Activated T-cell treated with anti-CD3 and anti-CD28 coated beads, Interleukin-2, amount 50 U/mL, for 24 hours (primary cell): Measurements from ENCODE around the gene BCL11B.

ENCODE experiments used
- DNase-seq: peaks from one replicate; pipeline ENCODE4 v3.0.0-alpha.2; 2020
- H3K27ac Mint-ChIP-seq: 2 replicates; pipeline ENCODE4 v1.8.0; 2020; ENCODE audit warnings: mild to moderate bottlenecking, mixed read lengths
- H3K27me3 Mint-ChIP-seq: 2 replicates; pipeline ENCODE4 v1.8.0; 2020; ENCODE audit warnings: mixed read lengths
- H3K36me3 Mint-ChIP-seq: 2 replicates; pipeline ENCODE4 v1.8.0; 2020; ENCODE audit warnings: low read depth, mixed read lengths
- H3K4me1 Mint-ChIP-seq: 2 replicates; pipeline ENCODE4 v1.8.0; 2020; ENCODE audit warnings: low read depth, mixed read lengths
- H3K4me3 Mint-ChIP-seq: 2 replicates; pipeline ENCODE4 v1.8.0; 2020; ENCODE audit warnings: mild to moderate bottlenecking, moderate library complexity, mixed read lengths
- H3K9me3 Mint-ChIP-seq: 2 replicates; pipeline ENCODE4 v1.8.0; 2020; ENCODE audit warnings: mixed read lengths

The BCL11B gene

GRCh38 chr14:99182548-99183250 lies 89.3 kb downstream of the BCL11B start:
- peaks cover 97% of the 10 kb centered on the region for H3K4me1 Mint-ChIP-seq
- no peaks in the 10 kb centered on the region for H3K9me3 Mint-ChIP-seq
- H3K27ac Mint-ChIP-seq, result peak overlapping the region; percentile 95
- H3K27me3 Mint-ChIP-seq, result no peaks in the 10 kb centered on the region
- DNase-seq, result peak; percentile 49
- peaks cover 86% of the 10 kb centered on the region for H3K36me3 Mint-ChIP-seq
- H3K4me3 Mint-ChIP-seq, result no peak overlapping the region

DNA sequence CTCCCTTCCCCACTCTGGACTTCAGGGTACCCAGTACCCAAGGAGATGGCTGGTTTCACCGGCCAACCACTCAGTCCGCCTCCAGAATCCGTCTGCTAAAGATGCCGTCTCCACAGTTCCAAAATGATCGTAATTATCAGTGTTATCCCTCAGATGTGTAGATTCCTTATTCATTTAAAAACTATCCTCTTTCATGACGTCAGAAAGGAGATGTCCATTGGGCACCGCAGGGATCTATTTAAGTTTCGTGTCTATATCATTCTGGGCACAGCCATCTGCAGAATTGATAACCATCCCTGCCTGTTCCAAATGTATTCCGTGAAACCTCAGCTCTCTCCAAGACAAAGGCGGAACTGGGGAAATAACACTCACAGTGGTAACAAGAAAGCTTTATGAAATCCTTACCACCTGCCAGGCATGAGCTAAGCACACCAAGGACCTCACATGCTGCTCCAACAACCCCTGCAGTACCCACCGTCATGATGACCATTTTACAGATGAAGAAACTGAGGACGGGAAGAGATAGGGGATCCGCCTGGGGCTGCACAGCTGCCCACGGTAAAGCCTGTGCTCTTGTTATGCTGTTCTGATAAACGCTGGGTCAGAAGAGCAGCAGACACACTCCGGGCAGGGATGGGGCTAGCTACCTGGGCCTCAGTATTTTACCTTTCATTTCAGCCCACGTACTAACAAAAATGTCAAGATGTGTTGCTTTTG lies 90.0 kb downstream of the BCL11B start:
- Mint-ChIP-seq H3K9me3 (no peaks in the 10 kb centered on the region), H3K27me3 (no peaks in the 10 kb centered on the region), H3K4me3 (peak overlapping the region; percentile 56), H3K27ac (peak overlapping the region; percentile 95), H3K4me1 (peaks cover 92% of the 10 kb centered on the region), H3K36me3 (peaks cover 90% of the 10 kb centered on the region)
- DNase-seq, result peak; percentile 35

- Mint-ChIP-seq H3K36me3 (peaks cover 90% of the 10 kb centered on the region), H3K4me3 (peak overlapping the region; percentile 56), H3K4me1 (peaks cover 85% of the 10 kb centered on the region), H3K27me3 (no peaks in the 10 kb centered on the region), H3K9me3 (no peaks in the 10 kb centered on the region), H3K27ac (peak overlapping the region; percentile 95)
- peak; percentile 59 for DNase-seq
Measured at GRCh38 chr14:99181241-99181640, 90.8 kb downstream of the BCL11B start.

DNA sequence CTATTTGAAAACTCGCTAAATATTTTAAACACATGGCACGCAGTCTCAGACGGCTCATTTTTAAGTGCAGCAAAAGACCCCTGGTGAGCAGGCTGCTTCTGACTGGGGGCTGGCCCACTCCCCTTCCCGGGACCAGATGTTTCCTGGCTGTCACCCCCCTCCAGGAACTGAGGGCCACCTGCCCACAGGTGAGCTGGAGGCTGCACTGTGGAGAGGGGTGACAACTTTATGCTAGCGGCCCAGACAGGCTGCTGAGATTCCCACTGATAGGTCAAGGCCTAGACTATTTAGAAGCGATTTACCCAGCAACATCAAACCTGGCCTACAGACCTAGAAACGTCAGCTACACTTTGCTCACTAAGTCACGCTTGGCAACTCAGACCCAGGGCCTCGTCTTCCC lies 92.1 kb downstream of the BCL11B start:
- Mint-ChIP-seq H3K4me1 (peaks cover 72% of the 10 kb centered on the region), H3K27me3 (no peaks in the 10 kb centered on the region), H3K36me3 (peaks cover 93% of the 10 kb centered on the region), H3K4me3 (peak overlapping the region; percentile 4), H3K27ac (peak overlapping the region; percentile 95), H3K9me3 (no peaks in the 10 kb centered on the region)
- peak; percentile 43 for DNase-seq

DNA sequence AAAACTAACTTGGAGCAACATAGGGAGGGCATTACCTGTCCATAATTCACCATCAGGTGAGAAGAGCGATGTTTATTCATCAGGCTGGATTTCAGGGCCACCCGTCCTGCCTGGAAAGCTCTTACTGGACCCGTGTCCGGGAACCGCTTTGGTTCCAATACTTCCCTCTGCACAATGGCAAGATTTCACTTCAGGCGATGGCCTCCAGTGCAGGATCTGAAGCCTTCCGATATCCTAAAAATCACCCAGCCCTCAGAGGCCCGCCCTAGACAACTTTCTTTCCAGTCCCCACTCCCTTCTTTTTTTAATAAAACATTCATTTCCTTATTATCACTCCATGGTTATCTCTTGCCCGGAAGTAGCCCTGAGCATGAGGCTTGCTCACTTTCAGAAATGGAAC lies 92.5 kb downstream of the BCL11B start:
- peak; percentile 34 for DNase-seq
- Mint-ChIP-seq H3K36me3 (peaks cover 89% of the 10 kb centered on the region), H3K27me3 (no peaks in the 10 kb centered on the region), H3K4me1 (peaks cover 68% of the 10 kb centered on the region), H3K27ac (peak overlapping the region; percentile 95), H3K4me3 (peak overlapping the region; percentile 4), H3K9me3 (no peaks in the 10 kb centered on the region)

DNA sequence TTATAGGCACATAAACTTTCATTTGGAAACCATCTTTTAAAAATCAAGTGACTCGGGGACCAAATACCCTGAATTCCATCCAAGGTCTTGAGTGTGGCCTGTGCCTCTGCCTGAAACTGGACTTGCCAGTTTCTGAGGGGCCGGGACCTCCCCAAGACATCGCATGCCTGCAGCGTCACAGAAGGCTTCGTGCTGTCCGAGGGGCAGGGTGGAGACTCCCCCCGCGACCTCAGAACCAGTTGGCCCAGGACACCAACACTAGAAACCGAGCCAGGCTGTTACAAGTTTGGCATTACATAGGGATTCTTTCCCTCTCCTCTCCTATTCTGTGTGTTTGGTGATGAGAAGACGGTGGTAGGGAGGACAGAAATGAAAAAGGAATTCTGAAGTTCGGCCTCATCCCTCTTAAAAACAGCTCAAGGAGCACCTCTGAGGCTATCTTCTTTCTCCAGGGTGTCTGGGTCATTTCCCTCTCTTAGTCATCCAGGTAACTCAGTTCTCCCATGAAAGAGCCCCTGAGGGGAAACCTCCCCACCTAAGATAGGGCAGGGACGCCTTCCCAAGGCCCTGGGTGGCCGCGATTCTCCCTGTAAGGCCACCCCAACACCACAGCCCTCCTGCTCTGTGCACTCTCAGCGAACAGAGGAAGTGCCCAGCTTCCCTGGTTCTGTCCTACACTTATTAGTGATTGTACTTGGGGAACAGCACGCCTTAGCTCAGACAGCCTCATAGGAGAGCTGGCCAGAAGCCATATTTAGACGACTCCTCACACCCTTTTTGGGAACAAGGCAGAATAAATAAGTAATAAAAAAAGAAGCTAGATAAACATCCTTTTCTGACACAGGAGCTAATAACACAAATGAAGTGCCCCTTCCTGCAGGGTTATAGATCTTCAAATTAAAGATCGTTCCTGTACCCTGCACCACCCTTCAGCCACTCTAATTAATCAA lies 93.8 kb downstream of the BCL11B start:
- Mint-ChIP-seq H3K9me3 (no peaks in the 10 kb centered on the region), H3K36me3 (peaks cover 88% of the 10 kb centered on the region), H3K4me1 (peaks cover 60% of the 10 kb centered on the region), H3K27ac (peak overlapping the region; percentile 95), H3K4me3 (peak overlapping the region; percentile 25), H3K27me3 (no peaks in the 10 kb centered on the region)
- DNase-seq, result peak; percentile 32

DNA sequence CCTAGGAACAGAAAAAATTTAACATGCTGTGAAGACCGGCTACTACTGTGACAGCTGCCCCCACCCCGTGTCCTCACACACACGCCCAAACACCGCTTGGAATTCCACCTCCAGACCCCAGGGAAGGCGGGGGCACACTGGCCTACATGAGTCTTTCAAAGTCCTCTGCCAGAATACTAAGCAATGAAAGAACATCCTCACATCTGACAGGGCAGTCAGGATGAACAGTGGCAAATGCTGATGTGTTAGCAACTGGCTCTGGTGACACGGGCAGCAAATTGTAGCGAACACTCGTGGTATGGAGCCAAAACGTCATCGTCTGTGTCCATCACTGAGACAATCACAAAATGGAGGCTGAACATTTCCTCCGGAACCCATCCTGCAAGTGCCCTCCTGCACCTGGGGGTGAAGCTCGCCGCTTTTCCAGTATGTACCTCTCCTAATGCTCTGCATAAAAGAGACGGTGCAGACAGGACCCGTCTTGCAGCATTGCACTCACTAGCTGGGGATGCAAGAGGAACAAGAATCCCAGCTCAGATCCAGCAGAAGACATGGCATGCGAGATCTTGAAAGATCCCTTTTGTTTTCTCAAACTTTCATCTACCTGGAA lies 94.8 kb downstream of the BCL11B start:
- H3K9me3 Mint-ChIP-seq, result no peaks in the 10 kb centered on the region
- no peak for DNase-seq
- H3K4me3 Mint-ChIP-seq, result no peak overlapping the region
- H3K27me3 Mint-ChIP-seq, result no peaks in the 10 kb centered on the region
- H3K27ac Mint-ChIP-seq, result peak overlapping the region; percentile 95
- H3K4me1 Mint-ChIP-seq, result peaks cover 51% of the 10 kb centered on the region
- peaks cover 88% of the 10 kb centered on the region for H3K36me3 Mint-ChIP-seq

- Mint-ChIP-seq H3K36me3 (peaks cover 86% of the 10 kb centered on the region), H3K27ac (peak overlapping the region; percentile 95), H3K4me3 (no peak overlapping the region), H3K4me1 (peaks cover 43% of the 10 kb centered on the region), H3K9me3 (no peaks in the 10 kb centered on the region), H3K27me3 (no peaks in the 10 kb centered on the region)
- DNase-seq, result no peak
Measured at GRCh38 chr14:99176156-99176945, 95.6 kb downstream of the BCL11B start.

DNA sequence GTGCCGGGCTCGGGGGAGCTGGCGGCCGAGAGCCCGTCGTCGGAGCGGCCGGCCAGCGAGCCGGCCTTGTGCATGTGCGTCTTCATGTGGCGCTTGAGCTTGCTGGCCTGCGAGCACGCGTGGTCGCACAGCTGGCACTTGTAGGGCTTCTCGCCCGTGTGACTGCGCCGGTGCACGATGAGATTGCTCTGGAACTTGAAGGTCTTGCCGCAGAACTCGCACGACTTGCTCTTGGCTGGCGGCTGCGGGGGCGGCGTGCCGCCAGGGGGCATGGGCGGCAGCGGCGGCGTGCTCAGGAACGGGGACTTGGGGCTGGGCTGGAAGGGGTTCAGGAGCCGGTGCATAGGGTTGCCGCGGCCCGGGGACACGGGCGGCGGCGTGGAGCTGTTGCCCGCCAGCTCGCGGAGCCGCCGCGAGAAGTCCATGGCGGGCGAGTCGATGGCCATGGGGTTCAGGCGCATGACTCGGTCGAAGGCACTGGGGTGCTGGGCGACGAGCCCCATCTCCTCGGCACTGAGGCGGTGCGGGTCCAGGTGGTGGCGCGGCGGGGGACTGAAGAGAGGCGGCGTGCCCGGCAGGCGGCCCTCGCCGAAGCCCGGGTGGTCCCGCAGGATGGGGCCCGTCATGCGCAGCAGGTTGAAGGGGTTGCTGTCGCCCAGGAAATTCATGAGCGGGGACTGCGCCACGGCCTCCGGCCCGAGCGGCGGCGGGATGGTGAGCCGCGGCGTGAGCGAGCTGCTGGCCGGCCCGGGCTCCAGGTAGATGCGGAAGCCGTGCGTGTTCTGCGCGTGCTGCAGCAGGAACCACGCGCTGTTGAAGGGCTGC lies 96.5 kb downstream of the BCL11B start:
- DNase-seq, result no peak
- Mint-ChIP-seq H3K36me3 (peaks cover 88% of the 10 kb centered on the region), H3K27ac (peak overlapping the region; percentile 64), H3K4me1 (peaks cover 36% of the 10 kb centered on the region), H3K4me3 (no peak overlapping the region), H3K9me3 (no peaks in the 10 kb centered on the region), H3K27me3 (no peaks in the 10 kb centered on the region)

DNA sequence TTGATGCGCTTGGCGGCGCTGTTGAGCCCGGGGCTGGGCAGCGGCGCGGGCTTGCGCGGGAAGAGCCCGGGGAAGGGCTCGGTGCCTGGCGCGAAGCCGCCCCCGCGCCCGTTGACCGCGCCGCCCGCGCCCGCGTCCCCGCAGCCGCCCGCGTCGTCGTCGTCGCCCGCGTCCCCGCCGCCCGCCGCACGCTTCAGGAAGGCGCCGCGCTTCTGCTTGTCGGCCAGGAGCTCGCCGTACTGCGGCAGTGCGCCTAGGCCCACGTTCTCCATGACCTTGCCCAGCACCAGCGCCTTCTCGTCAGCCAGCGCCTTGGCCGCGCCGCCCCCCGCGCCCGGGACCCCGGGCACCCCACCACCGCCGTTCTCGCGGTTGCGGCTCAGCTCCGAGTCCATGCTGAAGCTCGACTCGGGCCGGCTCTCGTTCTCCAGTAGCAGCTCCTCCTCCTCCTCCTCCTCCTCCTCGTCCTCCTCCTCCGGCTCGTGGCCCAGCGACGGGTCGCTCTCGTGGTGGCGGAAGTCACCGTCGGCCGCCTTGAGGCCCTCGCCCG lies 97.2 kb downstream of the BCL11B start:
- peaks cover 86% of the 10 kb centered on the region for H3K36me3 Mint-ChIP-seq
- H3K4me3 Mint-ChIP-seq, result no peak overlapping the region
- H3K27me3 Mint-ChIP-seq, result no peaks in the 10 kb centered on the region

GRCh38 chr14:99174081-99174769 lies 97.8 kb downstream of the BCL11B start:
- Mint-ChIP-seq H3K4me3 (no peak overlapping the region), H3K9me3 (no peaks in the 10 kb centered on the region), H3K36me3 (peaks cover 84% of the 10 kb centered on the region), H3K27me3 (no peaks in the 10 kb centered on the region), H3K4me1 (peaks cover 25% of the 10 kb centered on the region), H3K27ac (peak overlapping the region; percentile 37)
- no peak for DNase-seq

More for the DNA sequence above, 97.2 kb downstream of the BCL11B start:
- no peak for DNase-seq
- H3K4me1 Mint-ChIP-seq, result peaks cover 30% of the 10 kb centered on the region
- no peak overlapping the region for H3K27ac Mint-ChIP-seq
- no peaks in the 10 kb centered on the region for H3K9me3 Mint-ChIP-seq

DNA sequence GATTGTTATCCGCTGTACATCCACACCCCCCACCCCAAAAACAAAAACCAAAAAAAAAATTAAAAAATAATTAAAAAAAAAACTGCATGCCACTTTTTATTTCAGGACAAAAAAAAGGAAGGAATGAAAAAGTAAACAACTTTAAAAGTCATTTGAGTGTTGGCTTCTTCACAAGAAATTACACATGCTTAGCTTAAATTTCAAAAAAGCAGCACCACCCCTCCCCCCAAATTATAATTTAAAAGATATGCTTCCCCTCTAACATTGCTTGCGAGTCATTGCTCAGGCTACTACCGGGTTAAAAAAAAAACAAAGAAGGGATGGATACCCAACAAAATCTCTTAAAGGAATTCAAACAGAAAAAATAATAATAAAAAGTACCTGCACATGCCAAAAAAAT lies 98.5 kb downstream of the BCL11B start:
- H3K36me3 Mint-ChIP-seq, result peaks cover 85% of the 10 kb centered on the region
- H3K9me3 Mint-ChIP-seq, result no peaks in the 10 kb centered on the region
- no peaks in the 10 kb centered on the region for H3K27me3 Mint-ChIP-seq
- H3K4me1 Mint-ChIP-seq, result peaks cover 23% of the 10 kb centered on the region
- peak overlapping the region; percentile 69 for H3K27ac Mint-ChIP-seq
- H3K4me3 Mint-ChIP-seq, result no peak overlapping the region
- no peak for DNase-seq
